VCaP (cell line): ENCODE data around the gene POU1F1.
A peak's percentile ranks its signal among the peaks of the same experiment; 100 is the strongest.
"Not testable (repeated sequence)": the region's sequence is repeated elsewhere in the genome, so short reads cannot be mapped to it uniquely, and the experiment has no call there.

Source experiments
- H3K27ac ChIP-seq: fragments of 450-650 bp; 2 replicates; pipeline ENCODE4 v1.5.1; 2017
- CTCF ChIP-seq: fragments of 450-650 bp; conservative IDR thresholded peaks from 2 replicates; pipeline ENCODE4 v1.5.1; 2017; ENCODE audit warnings: mild to moderate bottlenecking, moderate library complexity

The POU1F1 gene

GRCh38 chr3:87309601-87310000, 33.2 kb upstream of the POU1F1 start:
- no peak for TF ChIP-seq CTCF
- H3K27ac ChIP-seq = no peak overlapping the region

- H3K27ac ChIP-seq = no peak overlapping the region
Measured at GRCh38 chr3:87307805-87308204, 31.4 kb upstream of the POU1F1 start.

GRCh38 chr3:87305517-87305916, 29.1 kb upstream of the POU1F1 start:
- no peak overlapping the region for H3K27ac ChIP-seq
- no peak for TF ChIP-seq CTCF

More at GRCh38 chr3:87307805-87308204, 31.4 kb upstream of the POU1F1 start:
- TF ChIP-seq CTCF = no peak; the same call in 1 of the 2 replicates

- H3K27ac ChIP-seq = not testable (repeated sequence)
Measured at GRCh38 chr3:87305031-87305430, 28.6 kb upstream of the POU1F1 start.

GRCh38 chr3:87298111-87298718, 21.8 kb upstream of the POU1F1 start:
- peak; percentile 83 for TF ChIP-seq CTCF
- 0 out of 2 replicates have a peak overlapping the region, but pooled peaks have one; percentile 18 for H3K27ac ChIP-seq

- no peak overlapping the region for H3K27ac ChIP-seq
- no peak for TF ChIP-seq CTCF
Measured at GRCh38 chr3:87288446-87288845, 12.1 kb upstream of the POU1F1 start.

- no peak overlapping the region for H3K27ac ChIP-seq
- TF ChIP-seq CTCF = no peak
Measured at GRCh38 chr3:87287011-87287410, 10.6 kb upstream of the POU1F1 start.

GRCh38 chr3:87272718-87273341, 3.6 kb downstream of the POU1F1 start:
- no peak overlapping the region for H3K27ac ChIP-seq
- no peak for TF ChIP-seq CTCF
